Measurements from ENCODE around the gene MGP.

GRCh38 chr12:14840616-14841015, 45.0 kb downstream of the MGP start:
- TF ChIP-seq CTCF (IDR thresholded peaks at IDR 0.05), result no peak
- no peak for TF ChIP-seq SP1 (CRISPR knock-in tag; conservative IDR thresholded peaks at IDR 0.05)
- no peak for TF ChIP-seq ZNF317 (CRISPR knock-in tag; IDR thresholded peaks at IDR 0.05; ENCODE audit: borderline replicate concordance, low read depth)
- TF ChIP-seq ZNF512 (CRISPR knock-in tag; IDR thresholded peaks at IDR 0.05; ENCODE audit: borderline replicate concordance), result no peak
- TF ChIP-seq ATF3 (CRISPR knock-in tag; conservative IDR thresholded peaks at IDR 0.05), result no peak
- no peak for TF ChIP-seq CREB1 (CRISPR knock-in tag; IDR thresholded peaks at IDR 0.05)
- TF ChIP-seq NFYB (CRISPR knock-in tag; conservative IDR thresholded peaks at IDR 0.05; ENCODE audit: low read depth), result no peak
- TF ChIP-seq ESRRA (CRISPR knock-in tag; IDR thresholded peaks at IDR 0.05; ENCODE audit: borderline replicate concordance), result no peak
- TF ChIP-seq TEAD1 (CRISPR knock-in tag; IDR thresholded peaks at IDR 0.05), result no peak
- no peak for TF ChIP-seq FOXK1 (CRISPR knock-in tag; IDR thresholded peaks at IDR 0.05)
- no peak for TF ChIP-seq USF1 (CRISPR knock-in tag; IDR thresholded peaks at IDR 0.05)
- no peak for TF ChIP-seq NFE2L1 (CRISPR knock-in tag; IDR thresholded peaks at IDR 0.05)

Measured in WTC11 (cell line).